ENCODE results near the gene TMEM184A.

The TMEM184A gene

GRCh38 chr7:1530946-1531262 lies 25.1 kb downstream of the TMEM184A start:
- peak overlapping the region; percentile 68 to 72 for H3K4me3 ChIP-seq (replicated peaks in 1 of 2; ENCODE audit: low read depth in 2 of 2, low read length in 2 of 2)

GRCh38 chr7:1529383-1530116 lies 26.5 kb downstream of the TMEM184A start:
- no peak overlapping the region for H3K4me3 ChIP-seq (replicated peaks in 1 of 2; ENCODE audit: low read depth in 2 of 2, low read length in 2 of 2)
- no peak for TF ChIP-seq CTCF (IDR thresholded peaks at IDR 0.05; ENCODE audit: low read depth, low read length)
- no peak for DNase-seq (ENCODE audit: low read depth in 2 of 2)

More at GRCh38 chr7:1530946-1531262, 25.1 kb downstream of the TMEM184A start:
- no peak for DNase-seq (ENCODE audit: low read depth in 2 of 2)
- no peak for TF ChIP-seq CTCF (IDR thresholded peaks at IDR 0.05; ENCODE audit: low read depth, low read length)

- no peak for DNase-seq (ENCODE audit: low read depth in 2 of 2)
- TF ChIP-seq CTCF (IDR thresholded peaks at IDR 0.05; ENCODE audit: low read depth, low read length): no peak
- H3K4me3 ChIP-seq (replicated peaks in 1 of 2; ENCODE audit: low read depth in 2 of 2, low read length in 2 of 2): no peak overlapping the region
Observed at GRCh38 chr7:1526271-1526754, 29.7 kb downstream of the TMEM184A start.

GRCh38 chr7:1525409-1525808 lies 30.6 kb downstream of the TMEM184A start:
- H3K4me3 ChIP-seq (replicated peaks in 1 of 2; ENCODE audit: low read depth in 2 of 2, low read length in 2 of 2): no peak overlapping the region
- no peak for TF ChIP-seq CTCF (IDR thresholded peaks at IDR 0.05; ENCODE audit: low read depth, low read length)
- DNase-seq (ENCODE audit: low read depth in 2 of 2): no peak

GRCh38 chr7:1523844-1524243 lies 32.2 kb downstream of the TMEM184A start:
- no peak for TF ChIP-seq CTCF (IDR thresholded peaks at IDR 0.05; ENCODE audit: low read depth, low read length)
- DNase-seq (ENCODE audit: low read depth in 2 of 2): no peak
- no peak overlapping the region for H3K4me3 ChIP-seq (replicated peaks in 1 of 2; ENCODE audit: low read depth in 2 of 2, low read length in 2 of 2)

- no peak for DNase-seq (ENCODE audit: low read depth in 2 of 2)
- no peak overlapping the region for H3K4me3 ChIP-seq (replicated peaks in 1 of 2; ENCODE audit: low read depth in 2 of 2, low read length in 2 of 2)
- no peak for TF ChIP-seq CTCF (IDR thresholded peaks at IDR 0.05; ENCODE audit: low read depth, low read length)
Observed at GRCh38 chr7:1523208-1523607, 32.8 kb downstream of the TMEM184A start.

GRCh38 chr7:1521456-1521855 lies 34.5 kb downstream of the TMEM184A start:
- DNase-seq (ENCODE audit: low read depth in 2 of 2): no peak
- no peak for TF ChIP-seq CTCF (IDR thresholded peaks at IDR 0.05; ENCODE audit: low read depth, low read length)
- H3K4me3 ChIP-seq (replicated peaks in 1 of 2; ENCODE audit: low read depth in 2 of 2, low read length in 2 of 2): no peak overlapping the region

All from cardiac fibroblast (primary cell).